SH-SY5Y (cell line): Measurements from ENCODE around the gene RNF166.

Experiments used
- GATA2 ChIP-seq: IDR thresholded peaks from 2 replicates; pipeline ENCODE4 v1.6.1; 2011; ENCODE audit warnings: mild to moderate bottlenecking, low read depth, low read length
- GATA3 ChIP-seq: IDR thresholded peaks from 2 replicates; pipeline ENCODE4 v1.6.1; 2011; ENCODE audit warnings: low read depth, mild to moderate bottlenecking, low read length, moderate library complexity

Gene RNF166

DNA sequence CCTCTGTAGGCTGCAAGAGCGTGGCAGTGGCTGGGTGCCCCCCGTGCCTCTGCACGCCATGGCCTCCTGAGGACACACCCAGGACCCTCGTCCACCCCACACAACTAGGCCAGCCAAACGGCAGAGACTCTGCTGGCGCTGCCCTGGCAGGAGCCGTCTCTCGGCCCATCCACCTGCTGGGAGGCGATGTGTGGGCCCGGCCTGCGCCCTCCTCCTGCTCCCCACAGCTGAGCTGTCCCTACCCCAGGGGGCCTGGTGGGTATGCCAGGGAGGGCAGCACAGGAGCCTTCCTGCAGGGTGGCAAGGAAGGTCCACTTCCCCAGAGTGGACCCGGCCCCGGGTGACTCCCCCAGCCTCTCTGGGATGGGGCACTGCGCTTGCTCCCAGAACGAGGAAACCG lies 7.0 kb downstream of the RNF166 start:
- TF ChIP-seq GATA3 (no peak), GATA2 (no peak)

DNA sequence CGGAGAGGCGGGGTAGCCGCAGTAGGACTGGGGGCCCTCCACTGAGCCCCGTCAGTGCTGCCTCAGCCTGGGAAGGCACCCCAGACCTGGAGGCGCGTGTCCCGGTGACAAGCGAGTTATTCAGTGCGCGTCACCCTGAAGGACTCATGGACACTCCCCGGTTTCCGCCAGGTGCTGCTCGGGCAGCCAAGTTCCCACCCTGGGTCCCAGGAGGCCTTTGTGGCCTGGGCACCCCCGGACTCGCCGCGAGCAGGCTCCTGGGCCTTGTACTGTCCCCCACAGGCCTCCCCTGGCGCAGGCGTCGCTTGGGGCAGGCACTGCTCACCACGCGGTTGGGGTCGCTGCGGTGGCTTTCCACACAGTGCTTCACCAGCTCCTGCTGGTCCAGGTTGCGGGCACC lies 7.6 kb downstream of the RNF166 start:
- TF ChIP-seq GATA3 (no peak), GATA2 (no peak)

DNA sequence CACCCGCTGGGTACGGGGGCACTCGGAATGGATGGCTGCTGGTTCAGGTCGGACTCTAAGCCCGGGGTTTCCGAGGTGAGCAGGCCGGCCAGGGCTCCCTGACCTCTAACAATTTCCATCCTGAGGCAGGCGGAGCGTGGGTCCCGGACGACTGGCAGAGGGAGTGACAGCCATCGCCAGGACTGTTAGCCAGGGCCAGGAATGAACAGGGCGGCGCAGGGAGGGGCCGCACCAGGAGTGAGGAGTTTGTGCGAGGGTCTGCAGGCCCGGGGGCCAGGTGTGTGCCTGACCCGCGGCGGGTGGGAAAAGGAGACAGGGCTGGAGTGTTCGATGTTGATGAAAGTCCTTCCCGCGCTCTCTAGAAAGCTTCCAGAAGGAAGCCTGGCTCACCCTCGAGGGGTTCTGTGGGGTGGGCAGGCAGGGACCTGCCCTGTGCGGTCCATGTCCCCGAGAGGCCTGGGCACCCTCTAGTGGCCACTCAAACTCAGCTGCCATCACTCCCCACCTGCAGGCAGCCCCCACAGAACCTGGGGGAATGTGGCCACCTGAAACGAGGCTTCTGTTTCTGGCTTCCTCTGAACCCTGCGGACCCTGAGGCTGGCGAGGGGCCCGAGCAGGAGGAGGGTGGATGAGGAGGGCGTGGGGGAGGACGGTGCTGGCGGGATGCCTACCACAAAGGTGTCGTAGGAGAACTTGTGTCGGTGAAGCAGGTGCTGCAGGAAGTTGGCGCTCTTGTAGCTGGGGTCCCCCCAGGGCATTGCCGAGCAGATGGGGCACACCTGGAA lies 8.2 kb downstream of the RNF166 start:
- TF ChIP-seq GATA3, result no peak
- no peak for TF ChIP-seq GATA2

DNA sequence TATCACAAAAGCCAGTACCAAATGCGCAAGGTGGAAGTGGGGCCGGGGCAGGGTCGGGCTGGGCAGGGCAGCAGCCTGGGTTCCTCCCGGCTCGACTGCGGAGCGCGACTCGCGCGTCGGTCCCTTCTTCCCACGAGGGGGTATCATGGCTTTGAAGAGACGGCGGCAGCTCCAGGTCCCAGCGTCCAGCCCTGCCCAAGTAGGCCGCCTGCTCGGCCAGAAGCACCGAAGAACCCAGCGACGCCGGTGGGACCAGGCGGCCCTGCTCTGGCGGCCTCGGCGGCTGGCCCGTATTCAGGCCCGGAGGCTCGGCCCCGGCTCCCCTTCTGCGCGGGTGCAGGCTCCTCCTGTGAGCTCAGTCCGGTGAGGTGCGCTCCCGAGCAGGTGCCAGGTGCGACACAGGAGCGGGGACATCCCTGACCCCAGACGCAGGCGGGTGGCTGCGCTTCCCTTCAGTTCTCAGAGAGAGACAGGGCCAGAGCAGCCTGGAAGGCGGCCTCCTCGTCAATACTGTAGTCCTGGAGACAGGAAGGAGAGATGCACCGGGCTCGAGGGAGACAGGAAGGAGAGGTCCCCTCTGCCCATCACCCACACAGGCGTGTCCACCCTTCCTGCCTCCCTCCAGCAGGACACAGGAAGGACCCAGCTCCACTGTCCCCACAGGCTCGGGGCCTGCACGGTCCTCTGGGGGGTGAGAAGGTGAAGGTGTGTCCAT lies 8.9 kb downstream of the RNF166 start:
- TF ChIP-seq GATA3 (no peak), GATA2 (no peak)

DNA sequence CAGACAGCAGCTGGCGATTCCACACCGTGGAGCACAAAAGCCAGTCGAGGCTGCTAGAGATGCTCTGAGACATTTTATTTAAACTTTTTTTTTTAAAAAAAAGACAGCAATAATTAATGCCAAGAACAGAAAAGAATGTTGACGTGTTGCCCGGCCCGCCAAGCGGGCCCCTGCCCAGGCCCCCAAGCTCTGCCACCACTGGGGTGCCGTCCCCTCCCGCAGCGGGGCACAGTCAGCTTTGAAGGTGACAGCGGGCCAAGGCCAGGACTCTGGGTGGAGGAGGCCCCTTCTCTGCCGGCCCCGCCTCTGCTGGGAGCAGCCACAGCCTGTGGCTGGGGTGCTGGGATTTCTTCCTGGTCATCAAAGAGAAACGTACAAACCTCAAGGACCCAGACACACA lies 9.8 kb downstream of the RNF166 start:
- no peak for TF ChIP-seq GATA2
- TF ChIP-seq GATA3, result no peak

DNA sequence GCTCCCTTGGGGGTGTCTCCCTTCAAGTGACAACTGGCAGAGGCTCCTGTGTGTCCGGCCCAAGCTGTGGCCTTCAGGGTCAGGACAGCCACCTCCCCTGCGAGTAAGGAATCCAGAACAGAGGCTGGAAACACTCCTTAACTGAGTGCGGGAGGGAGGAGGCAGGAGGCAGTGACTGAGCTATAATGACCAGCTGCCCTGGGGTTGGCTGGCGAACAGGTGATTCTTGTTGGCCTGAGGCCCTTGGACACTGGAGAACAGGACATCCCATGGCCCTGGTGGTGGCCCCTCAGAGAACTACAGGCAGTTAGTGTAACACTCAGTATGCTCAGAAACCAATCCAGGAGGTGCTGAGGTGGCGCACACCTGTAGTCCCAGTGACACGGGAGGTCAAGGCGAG lies 10.5 kb downstream of the RNF166 start:
- TF ChIP-seq GATA2, result no peak
- no peak for TF ChIP-seq GATA3

DNA sequence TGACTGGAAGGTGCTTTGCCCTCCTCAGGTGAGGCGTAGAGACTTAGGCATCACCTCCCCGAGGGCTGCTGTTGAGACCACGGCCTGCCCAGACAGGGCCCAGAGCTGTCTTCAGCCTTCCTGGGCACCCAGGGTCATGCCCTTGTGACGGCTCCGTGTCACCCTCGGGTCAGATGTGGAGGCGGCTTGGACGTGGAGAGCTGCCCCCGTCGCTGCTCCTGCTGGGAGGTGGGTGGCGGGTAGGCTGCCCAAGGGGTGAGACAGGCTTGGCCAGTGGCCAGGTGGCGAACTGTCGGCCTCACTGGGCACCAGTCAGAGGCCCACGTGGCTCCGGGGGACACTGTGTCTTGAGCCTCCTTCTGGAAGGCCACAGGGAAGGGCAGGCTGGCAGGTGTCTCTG lies 11.0 kb downstream of the RNF166 start:
- TF ChIP-seq GATA3, result no peak
- no peak for TF ChIP-seq GATA2

DNA sequence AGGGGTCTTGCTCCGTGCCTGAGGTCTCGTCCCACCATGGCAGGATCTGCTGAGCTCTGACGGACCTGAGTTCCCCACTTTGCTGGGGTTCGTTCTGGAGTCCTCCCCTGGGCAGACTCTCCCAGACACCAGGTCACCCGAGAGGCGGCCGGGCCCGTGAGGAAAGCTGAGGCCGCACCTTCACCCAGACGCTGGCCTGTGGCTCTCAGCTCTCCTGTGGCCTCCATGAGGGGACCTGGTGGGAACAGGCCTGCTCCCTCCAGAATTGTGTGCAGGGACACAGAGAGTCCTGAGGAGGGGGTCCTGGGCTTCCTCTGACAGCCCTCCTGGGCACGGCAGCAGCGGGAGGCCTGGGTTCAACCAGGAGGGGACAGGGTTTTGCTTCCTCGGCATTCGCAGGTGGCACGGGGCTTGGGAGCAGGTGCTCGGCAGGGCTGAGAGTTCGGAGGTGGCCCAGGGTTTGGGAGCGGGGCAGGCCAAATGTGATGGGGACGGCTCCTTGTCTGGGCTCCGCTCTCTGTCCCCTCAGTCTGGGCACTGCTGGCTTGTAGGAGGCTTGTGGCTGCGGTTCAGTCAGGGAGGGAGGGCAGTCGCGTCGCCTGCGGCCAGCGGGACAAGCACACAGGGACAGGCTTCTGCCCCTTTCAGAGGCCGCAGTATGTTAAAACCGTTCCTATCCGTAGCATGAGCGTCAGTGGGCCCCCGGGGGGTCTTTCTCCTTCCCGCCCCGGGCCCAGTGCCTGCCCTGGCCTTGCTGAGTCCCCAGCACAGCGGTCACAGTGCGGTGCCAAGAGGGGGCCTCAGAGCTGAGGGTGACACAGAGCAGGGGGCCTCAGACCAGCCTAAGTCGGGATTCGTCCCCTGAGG lies 11.8 kb downstream of the RNF166 start:
- TF ChIP-seq GATA2 (no peak), GATA3 (no peak)

DNA sequence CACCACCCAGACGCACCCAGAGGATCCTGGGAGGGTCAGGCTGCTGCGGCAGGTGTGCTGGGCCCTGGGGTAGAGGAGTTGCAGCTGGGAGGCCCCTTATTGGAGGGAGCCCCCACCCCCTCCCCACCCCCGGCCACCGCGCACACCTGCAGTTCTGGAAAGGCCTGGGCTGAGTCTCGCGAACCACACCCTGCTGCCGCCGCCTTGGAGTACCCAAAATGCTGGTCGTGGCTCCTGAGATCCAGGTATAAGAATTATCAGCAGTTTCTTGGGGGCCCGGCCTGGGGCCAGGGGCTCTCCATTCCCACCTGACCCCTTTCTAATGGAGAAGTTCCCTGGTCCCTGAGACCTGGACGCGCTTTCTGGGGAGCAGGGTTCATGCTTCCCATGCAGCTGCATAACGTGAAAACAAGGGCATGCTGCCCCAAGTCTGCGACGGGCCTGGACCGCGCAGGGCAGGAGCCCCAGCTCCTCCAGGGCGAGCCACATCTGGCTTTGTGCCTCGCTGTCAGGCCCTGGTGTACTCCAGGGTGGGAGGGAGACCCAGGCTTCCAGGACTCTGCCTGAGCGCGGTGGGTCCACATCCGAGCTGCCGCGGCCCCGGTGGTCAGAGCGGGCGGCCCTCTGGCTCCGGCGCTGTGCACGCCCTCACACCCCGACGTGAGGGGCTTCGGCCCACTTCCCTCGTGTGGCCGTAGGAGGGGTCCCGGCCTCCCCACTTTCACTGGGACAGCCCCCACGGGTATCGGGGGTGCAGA lies 12.6 kb downstream of the RNF166 start:
- TF ChIP-seq GATA3 (no peak), GATA2 (no peak)

DNA sequence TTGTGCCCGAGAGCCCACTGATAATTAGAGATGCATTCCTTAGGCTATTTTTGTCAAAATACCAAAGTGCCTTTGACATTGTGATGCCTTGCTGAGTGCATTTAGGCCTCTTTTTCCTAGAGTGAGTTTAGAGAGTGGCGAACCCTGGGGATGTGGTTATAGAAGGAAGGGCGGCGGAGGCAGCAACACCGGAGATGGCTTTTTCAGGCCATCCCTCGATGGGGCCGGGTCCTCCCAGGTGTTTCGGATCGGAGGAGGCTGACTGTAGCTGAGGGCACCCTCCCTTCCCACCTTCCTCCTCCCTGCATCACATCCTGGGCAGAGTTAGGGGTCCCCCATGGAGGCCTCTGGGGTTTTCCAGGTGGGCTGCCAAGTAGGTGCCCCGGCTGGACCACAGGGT lies 13.3 kb downstream of the RNF166 start:
- TF ChIP-seq GATA3 (no peak), GATA2 (no peak)

DNA sequence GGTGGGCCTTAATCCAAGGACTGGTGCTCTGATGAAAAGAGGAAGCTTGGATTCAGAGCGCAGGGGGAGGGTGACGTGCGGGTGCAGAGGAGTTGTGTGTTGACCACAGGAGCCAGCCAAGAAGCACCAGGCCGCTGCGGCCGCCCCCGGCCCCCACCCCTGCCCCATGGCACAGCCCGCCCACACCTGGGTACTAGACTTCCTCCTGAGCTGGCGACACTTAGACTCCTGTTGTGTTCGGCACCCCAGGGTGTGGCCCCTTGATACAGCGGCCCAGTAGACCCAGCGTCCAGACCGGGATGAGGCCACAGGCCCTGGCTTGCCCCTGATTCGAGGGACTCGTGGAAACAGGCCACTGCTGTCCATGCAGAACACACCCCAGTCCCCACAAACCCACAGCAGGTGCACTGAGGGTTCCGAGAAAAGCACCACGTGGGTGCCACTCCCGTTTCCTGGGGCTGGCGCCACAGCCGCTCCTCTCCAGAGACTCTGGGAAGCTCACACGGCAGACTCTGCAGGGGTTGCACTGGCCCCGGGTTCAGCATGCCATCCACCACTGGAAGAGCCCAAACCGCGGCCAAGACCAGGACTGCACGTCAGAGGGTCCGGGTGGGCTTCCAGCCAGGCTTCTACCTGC lies 14.2 kb downstream of the RNF166 start:
- no peak for TF ChIP-seq GATA3

DNA sequence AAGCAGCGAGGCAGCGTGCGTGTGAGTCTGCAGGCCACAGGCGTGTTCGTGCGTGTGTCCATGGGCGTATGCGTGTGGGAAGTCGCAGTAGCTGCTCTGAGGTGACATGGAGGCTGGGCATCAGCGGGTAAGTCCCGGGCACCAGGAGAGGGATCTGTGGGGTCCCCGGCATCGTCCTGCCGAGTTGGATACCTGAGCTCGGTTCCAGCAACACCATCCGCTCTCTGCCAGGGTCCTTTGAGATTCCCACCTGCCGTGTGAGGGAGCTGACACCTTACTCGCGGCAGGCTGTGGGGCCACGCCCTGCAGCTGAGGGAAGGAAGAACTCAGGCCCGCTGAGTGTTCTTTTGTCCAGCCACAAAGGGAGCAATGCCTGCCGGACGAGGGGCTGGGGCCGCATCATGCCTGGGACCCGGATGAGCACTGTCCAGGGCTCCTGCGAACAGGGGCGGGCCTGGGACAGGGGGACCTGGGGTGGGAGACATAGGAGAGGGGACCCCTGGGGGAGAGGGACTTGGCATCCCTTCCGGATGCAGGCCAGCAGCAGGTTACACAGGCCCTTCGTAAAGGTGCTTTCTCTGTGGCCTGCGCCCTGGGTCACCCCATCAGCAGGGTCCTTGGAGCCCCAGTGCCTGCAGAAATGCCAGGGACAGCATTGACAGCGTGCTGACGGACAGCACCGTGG lies 14.9 kb downstream of the RNF166 start:
- no peak for TF ChIP-seq GATA3
- TF ChIP-seq GATA2, result no peak
